OCI-LY1 (cell line): ENCODE measurements around the gene ICE2.

Experiments used
- H2AFZ ChIP-seq: fragments of 200-600 bp; sonication (generic), shearing (Covaris generic); 2 replicates; pipeline ENCODE4 v1.6.0; 2014; ENCODE audit warnings: antibody characterized with exemption, mild to moderate bottlenecking, low read length
- H3F3A ChIP-seq: fragments of 200-600 bp; sonication (generic), shearing (Covaris generic); 2 replicates; pipeline ENCODE4 v1.6.0; 2014; ENCODE audit warnings: mild to moderate bottlenecking, antibody characterized with exemption, low read length, moderate library complexity; ENCODE audit not compliant: insufficient read depth
- H3K27ac ChIP-seq: fragments of 200-600 bp; sonication (generic); 2 replicates; pipeline ENCODE4 v1.5.1; 2014; ENCODE audit warnings: low read length, mixed run types, mild to moderate bottlenecking, low read depth; ENCODE audit not compliant: poor library complexity, severe bottlenecking
- H3K27me3 ChIP-seq: fragments of 200-600 bp; sonication (generic); 2 replicates; pipeline ENCODE4 v1.6.0; 2014; ENCODE audit warnings: antibody characterized with exemption, mild to moderate bottlenecking, low read length, moderate library complexity; ENCODE audit not compliant: insufficient read depth
- H3K36me3 ChIP-seq: fragments of 200-600 bp; sonication (generic); 2 replicates; pipeline ENCODE4 v1.6.1; 2014; ENCODE audit warnings: mild to moderate bottlenecking, antibody characterized with exemption, low read length, moderate library complexity, mixed read lengths; ENCODE audit not compliant: insufficient read depth
- H3K4me1 ChIP-seq: fragments of 200-600 bp; sonication (generic); 2 replicates; pipeline ENCODE4 v1.5.1; 2014; ENCODE audit warnings: mild to moderate bottlenecking, low read length, moderate library complexity; ENCODE audit not compliant: insufficient read depth, severe bottlenecking
- H3K4me2 ChIP-seq: fragments of 200-600 bp; sonication (generic), shearing (Covaris generic); 2 replicates; pipeline ENCODE4 v1.6.1; 2014; ENCODE audit warnings: low read length
- H3K4me3 ChIP-seq: fragments of 200-600 bp; sonication (generic); 2 replicates; pipeline ENCODE4 v1.5.1; 2014; ENCODE audit warnings: low read length, low read depth, mild to moderate bottlenecking, mixed read lengths; ENCODE audit not compliant: poor library complexity, severe bottlenecking
- H3K79me2 ChIP-seq: fragments of 200-600 bp; shearing (Covaris generic); 2 replicates; pipeline ENCODE4 v1.6.1; 2016; ENCODE audit warnings: mixed run types, low read length, mixed read lengths; ENCODE audit not compliant: insufficient read depth
- H3K9ac ChIP-seq: fragments of 200-600 bp; sonication (generic), shearing (Covaris generic); 2 replicates; pipeline ENCODE4 v1.6.1; 2014; ENCODE audit warnings: mild to moderate bottlenecking, low read length, mixed read lengths
- H3K9me2 ChIP-seq: fragments of 200-600 bp; sonication (generic), shearing (Covaris generic); 2 replicates; pipeline ENCODE4 v1.6.1; 2014; ENCODE audit warnings: low read depth, mild to moderate bottlenecking, low read length, mixed read lengths
- H3K9me3 ChIP-seq: fragments of 200-600 bp; shearing (Covaris generic); 2 replicates; pipeline ENCODE4 v1.6.1; 2014; ENCODE audit warnings: low read length, mixed read lengths
- H4K20me1 ChIP-seq: fragments of 200-600 bp; sonication (generic), shearing (Covaris generic); 2 replicates; pipeline ENCODE4 v1.6.0; 2016; ENCODE audit warnings: mild to moderate bottlenecking, low read length; ENCODE audit not compliant: insufficient read depth
- CTCF ChIP-seq: fragments of 200-600 bp; sonication (generic), shearing (Covaris generic); IDR thresholded peaks from 2 replicates; pipeline ENCODE4 v1.5.1; 2017; ENCODE audit warnings: mild to moderate bottlenecking, antibody characterized with exemption, low read length, moderate library complexity, mixed read lengths
- EZH2 ChIP-seq: fragments of 200-600 bp; sonication (generic), shearing (Covaris generic); IDR thresholded peaks from 2 replicates; pipeline ENCODE4 v1.8.0; 2017; ENCODE audit warnings: borderline replicate concordance, mixed run types, mild to moderate bottlenecking, antibody characterized with exemption, low read length, moderate library complexity, mixed read lengths

Gene ICE2

DNA sequence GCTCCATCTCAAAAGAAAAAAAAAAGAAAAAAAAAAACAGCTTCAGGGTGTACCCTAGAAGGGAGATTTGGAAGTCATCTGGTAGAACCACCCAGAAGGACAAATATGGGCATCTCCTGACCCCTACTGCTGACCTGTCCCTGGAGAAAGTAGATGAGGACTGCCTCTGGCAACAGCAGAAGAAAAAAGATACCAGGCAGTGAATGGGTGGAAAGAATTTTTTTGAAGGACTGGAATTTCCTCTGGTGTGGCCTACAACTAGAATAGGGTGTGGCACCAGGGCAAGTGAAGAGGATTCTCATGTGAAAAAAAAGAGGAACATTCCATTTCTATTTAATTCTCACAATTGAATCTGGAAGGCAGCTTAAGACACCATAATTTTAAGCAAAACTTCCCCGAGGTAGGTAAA is 84.2 kb downstream of the ICE2 start:
- no peaks in the 10 kb centered on the region for H3K9me2 ChIP-seq
- H3K4me1 ChIP-seq = peaks cover 17% of the 10 kb centered on the region
- no peaks in the 10 kb centered on the region for H3K36me3 ChIP-seq
- no peak overlapping the region for H3K27ac ChIP-seq
- TF ChIP-seq EZH2 (no peak), CTCF (no peak)
- H4K20me1 ChIP-seq = no peaks in the 10 kb centered on the region
- no peak overlapping the region for H2AFZ ChIP-seq
- H3K9ac ChIP-seq = no peak overlapping the region
- no peaks in the 10 kb centered on the region for H3K79me2 ChIP-seq
- no peaks in the 10 kb centered on the region for H3F3A ChIP-seq
- H3K27me3 ChIP-seq = no peaks in the 10 kb centered on the region
- no peak overlapping the region for H3K4me3 ChIP-seq
- no peaks in the 10 kb centered on the region for H3K9me3 ChIP-seq
- no peak overlapping the region for H3K4me2 ChIP-seq

GRCh38 chr15:60392986-60393790 is 85.8 kb downstream of the ICE2 start:
- H3K9ac ChIP-seq = no peak overlapping the region
- no peak overlapping the region for H3K4me2 ChIP-seq

GRCh38 chr15:60392601-60392985 is 86.3 kb downstream of the ICE2 start:
- Histone ChIP-seq H3K4me3 (no peak overlapping the region), H3K9me3 (no peaks in the 10 kb centered on the region), H3K36me3 (no peaks in the 10 kb centered on the region), H3K9me2 (no peaks in the 10 kb centered on the region), H2AFZ (no peak overlapping the region), H4K20me1 (no peaks in the 10 kb centered on the region), H3K79me2 (no peaks in the 10 kb centered on the region), H3K27me3 (no peaks in the 10 kb centered on the region), H3K4me2 (no peak overlapping the region), H3K27ac (no peak overlapping the region), H3K9ac (no peak overlapping the region), H3F3A (no peaks in the 10 kb centered on the region), H3K4me1 (peaks cover 7% of the 10 kb centered on the region)
- TF ChIP-seq EZH2 (no peak), CTCF (no peak)

More at GRCh38 chr15:60392986-60393790, 85.8 kb downstream of the ICE2 start:
- Histone ChIP-seq H3K27me3 (no peaks in the 10 kb centered on the region), H3K36me3 (no peaks in the 10 kb centered on the region), H3K79me2 (no peaks in the 10 kb centered on the region), H4K20me1 (no peaks in the 10 kb centered on the region), H3K4me3 (no peak overlapping the region), H3F3A (no peaks in the 10 kb centered on the region), H3K9me3 (no peaks in the 10 kb centered on the region), H3K27ac (no peak overlapping the region), H3K9me2 (no peaks in the 10 kb centered on the region), H3K4me1 (peaks cover 12% of the 10 kb centered on the region), H2AFZ (no peak overlapping the region)
- no peak for TF ChIP-seq EZH2
- TF ChIP-seq CTCF = no peak
